HTERT RPE-1 (cell line): ENCODE measurements around the gene FAAP24.
"Not testable (repeated sequence)": the region's sequence is repeated elsewhere in the genome, so short reads cannot be mapped to it uniquely, and the experiment has no call there.

Source experiments
- in situ Hi-C: fragments of 300-500 bp; cut with MboI; formaldehyde crosslinking; loops from 4 replicates; pipeline ENCODE4 v1.14.3; 2020; ENCODE audit warnings: low sequenced_read_pairs

The FAAP24 gene

DNA sequence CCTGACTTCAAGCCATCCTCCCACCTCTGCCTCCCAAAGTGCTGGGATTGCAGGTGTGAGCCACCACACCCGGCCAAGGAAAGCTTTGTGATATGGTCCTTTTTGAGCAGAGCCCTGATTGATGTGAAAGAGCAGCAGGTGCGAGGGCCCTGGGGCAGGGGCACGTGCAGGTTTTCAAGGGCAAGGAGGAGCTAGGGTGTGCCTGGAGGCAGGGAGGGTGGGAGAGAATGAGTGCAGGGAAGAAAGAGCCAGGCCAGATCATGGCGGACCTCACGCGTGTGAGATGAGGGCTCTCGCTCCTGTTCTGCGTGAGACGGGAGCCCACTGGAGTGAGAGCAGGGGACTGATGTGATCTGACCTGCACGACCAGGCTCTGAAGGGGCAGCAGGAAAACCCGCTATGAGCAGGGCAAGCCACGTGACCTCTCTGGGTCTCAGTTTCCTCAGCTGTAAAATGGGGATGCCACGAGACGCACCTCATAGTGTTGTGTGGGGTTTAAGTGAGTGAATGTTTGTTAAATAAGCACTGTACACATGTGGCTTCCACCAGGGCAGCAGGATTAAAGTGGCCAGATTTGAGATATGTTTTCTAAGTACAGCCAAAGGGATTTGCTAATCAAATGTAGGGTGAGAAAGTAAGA, 25.8 kb downstream of the FAAP24 start:
- in situ Hi-C loops, result no loop called here

DNA sequence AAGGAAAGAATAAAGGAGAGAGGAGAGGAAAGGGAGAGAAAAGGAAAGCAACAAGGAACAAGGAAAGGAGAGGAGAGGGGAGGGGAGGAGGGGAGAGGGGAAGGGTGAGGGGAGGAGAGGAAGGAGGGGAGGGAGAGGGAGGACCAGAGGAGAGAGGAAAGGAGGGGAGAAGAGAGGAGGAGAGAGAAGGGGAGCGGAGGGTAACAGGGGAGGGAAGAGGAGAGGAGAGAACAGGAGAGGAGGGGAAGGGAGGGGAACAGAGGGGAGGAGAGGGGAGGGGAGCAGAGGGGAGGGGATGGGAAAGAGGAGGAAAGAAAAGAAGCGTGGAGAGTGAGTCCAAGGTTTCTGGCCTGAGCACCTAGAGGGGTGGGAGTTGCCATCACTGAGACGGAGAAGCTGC, 26.7 kb downstream of the FAAP24 start:
- in situ Hi-C loops, result no loop called here

DNA sequence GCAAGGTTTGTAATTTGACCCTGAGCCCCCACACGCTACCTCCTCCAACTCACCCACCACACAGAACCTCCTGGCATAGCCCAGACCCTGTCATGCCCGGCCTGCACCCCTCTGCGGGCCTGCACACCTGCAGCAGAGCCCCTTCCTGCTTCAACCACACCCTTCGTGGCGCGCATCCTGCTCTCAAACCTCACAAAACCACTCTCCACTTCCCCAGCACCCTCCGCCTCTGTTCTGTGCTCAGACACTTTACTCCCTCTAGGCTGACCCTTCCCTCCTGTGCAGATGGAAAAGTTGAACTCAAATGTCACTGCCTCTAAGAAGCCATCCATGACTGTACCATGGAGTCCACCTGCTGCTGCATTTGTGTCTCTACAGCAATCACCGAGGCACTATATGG, 28.5 kb downstream of the FAAP24 start:
- in situ Hi-C loops, result no loop called here

DNA sequence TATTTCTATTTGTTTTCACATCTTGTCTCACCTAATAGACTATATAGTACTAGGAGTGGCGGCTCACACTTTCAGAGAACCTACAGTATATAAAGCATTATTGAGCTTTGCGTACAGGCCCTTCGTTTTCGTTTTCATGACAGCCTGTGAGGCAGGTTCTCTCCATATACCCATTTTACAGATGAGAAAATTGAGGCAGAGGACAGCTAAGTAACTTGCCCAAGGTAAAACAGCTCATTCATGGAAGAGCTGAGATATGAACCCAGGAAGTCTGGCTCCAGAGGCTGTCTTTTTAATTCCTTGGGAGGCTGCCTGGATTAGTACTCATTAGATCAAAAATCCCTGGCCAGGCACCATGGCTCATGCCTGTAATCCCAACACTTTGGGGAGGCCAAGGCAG, 28.9 kb downstream of the FAAP24 start:
- in situ Hi-C loops, result no loop called here

DNA sequence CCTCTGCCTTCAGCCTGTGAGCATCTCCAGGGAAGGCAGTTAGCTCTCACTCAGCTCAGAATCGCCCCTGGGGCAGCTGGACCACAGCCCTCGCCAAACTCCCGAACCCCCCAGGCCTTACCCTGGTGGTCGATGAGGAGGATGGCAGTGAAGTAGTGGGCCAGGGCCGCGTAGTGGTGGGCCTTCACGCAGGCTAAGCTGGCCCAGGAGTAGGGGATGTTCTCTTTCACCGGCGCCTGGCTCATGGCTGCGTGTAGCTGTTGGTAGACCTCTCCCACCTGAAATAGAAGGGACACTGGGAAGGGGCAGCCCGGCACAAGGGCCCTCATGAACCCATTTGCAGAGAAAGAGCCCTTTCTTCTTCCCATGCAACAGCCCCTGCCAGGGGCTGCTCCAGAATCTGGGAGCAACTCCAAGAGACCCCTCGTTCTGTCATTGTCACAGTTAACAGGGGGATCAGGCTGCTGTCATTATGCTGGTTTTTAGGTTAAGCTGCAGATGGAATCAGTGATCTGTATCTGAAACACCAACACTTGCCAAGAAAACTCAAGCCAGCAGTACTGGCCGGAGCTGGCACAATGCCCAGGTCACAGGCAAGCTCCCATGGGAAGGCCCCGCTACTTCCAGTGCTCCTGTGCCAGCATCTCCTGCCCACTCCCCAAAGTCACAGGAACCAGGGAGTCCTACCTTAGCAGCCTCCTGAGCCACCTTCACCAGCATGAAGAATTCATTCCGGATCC, 30.3 kb downstream of the FAAP24 start:
- in situ Hi-C loops, result not testable (repeated sequence)

DNA sequence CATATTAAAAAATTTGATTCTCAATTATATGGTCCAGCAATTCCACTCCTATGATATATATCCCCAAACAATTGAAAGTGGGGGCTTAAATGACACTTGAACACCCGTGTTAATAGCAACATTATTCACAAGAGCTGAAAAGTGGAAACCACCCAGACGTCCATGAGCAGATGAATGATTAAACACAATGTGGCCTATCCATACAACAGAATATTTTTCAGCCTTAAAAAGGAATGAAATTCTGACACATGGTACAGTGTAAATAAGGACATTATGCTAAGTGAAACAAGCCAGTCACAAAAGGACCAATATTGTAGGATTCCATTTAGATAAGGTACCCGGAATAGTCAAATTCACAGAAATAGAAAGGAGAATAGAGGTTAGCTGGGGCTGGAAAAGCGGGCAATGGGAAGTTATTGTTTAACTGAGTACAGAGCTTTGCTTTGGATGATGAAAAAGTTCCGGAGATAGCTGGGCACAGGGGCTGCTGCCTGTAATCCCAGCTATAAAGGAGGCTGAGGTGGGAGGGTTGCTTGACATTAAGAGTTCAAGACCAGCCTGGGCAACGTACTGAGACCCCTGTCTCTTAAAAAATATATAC, 31.5 kb downstream of the FAAP24 start:
- in situ Hi-C loops, result not testable (repeated sequence)

DNA sequence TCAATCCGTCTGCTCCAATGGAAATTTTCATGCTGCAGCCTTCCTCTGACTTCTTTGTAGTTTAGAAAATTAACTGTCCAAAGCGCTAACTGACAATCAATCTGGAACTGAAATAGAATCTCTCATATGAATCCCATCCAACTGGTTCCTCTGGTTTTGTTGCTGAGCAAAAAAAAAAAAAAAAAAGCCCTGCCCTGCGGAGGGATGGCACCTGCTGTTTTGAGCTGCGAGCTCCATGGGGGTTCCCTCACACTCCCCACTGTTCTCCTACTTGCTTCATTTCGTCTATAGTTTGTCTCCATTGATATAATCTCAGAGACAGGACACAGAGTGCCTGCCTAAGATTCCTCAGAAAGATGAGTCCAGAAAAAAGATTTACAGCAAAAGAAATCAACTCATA, 33.4 kb downstream of the FAAP24 start:
- in situ Hi-C loops, result no loop called here

DNA sequence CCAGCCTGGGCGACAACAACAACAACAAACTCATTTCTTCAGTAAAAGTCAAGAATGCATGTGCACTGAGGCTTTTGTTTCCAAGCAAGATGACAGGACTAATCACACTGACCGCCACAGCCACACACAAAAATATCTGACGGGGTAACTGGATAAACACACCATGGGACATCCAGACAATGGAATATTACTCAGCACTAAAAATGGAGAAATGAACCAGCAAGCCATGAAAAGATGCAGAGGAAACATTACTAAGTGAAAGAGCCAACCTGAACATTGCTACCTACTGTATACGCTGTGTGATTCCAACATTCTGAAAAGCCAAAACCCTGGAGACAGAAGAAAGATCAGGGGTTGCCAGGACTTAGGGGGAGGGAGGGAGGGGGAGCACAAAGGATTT, 36.7 kb downstream of the FAAP24 start:
- in situ Hi-C loops, result no loop called here

DNA sequence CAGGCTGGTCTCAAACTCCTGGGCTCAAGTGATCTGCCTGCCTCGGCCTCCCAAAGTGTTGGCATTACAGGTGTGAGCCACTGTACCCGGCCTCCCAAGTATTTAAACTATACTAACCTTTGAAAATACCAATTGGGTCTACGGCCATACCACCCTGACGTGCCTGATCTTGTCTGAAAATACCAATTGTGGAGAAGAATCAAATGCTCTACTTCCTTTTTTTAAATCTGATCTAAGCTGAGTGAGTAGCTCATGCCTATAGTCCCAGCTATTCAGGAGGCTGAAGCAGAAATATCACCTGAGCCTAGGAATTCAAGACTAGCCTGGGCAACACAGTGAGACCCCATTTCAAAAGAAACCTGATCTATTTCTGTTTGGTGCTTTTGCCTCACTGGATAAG, 38.8 kb downstream of the FAAP24 start:
- in situ Hi-C loops, result not testable (repeated sequence)

DNA sequence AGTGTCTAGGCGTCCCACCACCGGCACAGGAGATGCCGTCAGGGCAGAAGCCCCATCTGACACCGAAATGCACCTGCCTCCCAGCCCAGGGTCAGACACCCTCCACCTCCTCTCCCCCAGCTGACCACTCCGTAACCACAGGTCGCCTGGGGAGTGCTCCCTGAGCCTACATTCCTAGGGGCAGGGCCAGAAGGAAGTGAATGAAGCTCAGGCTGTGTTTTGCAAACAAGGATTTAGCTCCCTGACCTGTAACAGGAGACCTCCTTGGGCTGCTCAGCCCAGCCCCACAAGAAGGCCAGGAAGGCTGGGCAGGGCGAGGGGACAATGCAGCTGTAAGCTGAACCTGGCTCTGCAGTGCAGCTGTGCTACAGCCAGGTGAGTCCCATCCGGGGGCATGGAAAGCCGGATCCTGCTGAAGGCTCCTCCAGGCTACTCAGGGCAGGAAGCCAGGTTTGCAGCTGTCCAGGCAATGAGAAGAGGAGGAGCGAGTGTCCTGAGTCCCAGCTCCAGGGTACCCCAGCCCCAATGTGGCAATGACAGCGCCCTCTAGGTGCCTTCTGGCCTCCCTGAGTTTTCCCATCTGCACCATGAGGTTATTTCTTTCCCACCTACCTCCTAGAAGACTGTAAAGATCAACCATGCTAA, 50.6 kb downstream of the FAAP24 start:
- in situ Hi-C loops, result no loop called here

DNA sequence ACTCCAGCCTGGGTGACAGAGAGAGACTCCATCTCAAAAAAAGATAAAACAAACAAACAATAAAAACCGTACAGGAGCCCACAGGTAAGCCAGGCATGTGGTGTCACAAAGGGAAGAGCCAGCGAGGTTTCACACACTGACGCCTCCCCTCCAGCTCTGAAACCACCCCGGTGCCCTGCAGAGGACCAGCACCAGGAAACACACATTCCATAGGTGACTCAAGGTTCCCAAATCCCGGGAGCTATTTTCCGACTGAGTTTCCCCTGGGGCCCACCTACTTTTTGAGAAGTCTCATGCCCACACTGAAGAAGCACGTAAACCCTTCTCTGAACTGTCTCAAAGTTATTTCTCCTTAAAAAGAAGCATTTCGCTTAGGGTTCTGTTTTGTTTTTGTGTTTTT, 52.4 kb downstream of the FAAP24 start:
- in situ Hi-C loops, result no loop called here

DNA sequence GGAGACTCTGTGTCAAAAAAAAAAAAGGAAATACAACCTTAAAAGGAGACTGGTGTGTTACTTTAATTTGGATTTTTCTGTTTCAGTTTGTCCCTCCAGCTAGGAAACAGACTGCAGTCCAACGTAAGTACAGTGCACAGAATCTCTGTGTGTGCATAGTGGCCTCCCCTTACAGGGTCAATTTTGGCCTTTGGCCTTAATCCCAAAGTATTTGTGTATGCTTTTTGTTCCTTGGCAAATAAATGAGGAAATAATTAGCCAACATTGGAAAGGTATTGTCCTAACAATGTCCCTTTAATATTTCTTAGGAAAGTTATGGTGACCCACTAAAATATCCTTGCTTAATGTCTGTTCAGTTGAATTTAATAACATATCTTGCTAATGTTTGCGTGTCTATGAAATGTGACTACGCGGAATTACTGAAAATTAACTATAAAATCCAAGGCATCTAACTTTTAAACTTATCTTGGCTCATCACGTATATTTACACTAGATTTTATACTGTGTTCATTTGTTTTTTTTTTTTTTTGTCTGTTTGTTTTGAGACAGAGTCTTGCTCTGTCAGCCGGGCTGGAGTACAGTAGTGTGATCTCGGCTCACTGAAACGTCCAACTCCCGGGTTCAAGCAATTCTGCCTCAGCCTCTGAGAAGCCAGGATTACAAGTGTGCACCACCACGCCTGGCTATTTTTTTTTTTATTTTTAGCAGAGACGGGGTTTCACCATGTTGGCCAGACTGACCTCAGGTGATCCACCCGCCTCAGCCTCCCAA, 53.6 kb downstream of the FAAP24 start:
- in situ Hi-C loops, result not testable (repeated sequence)

DNA sequence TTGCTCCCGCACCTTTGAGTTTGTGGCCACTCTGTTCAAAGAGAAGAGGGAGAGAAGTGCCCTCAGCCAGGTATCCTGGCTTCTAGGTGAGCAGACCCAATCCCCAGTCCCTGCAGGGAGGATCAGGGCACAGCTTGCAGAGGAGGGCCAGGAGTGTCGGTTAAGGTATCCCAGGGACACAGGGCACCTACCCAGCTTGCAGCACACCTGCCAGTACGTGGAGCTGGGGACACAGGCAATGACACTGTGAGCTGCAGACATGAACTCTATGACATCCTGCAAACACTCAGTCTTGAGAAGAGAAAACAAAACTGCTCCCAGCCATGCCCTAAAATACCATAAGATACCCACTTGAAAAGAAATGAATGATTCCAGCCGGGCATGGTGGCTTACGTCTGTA, 54.6 kb downstream of the FAAP24 start:
- in situ Hi-C loops, result not testable (repeated sequence)
